ENCODE results near the gene IMPACT.

DNA sequence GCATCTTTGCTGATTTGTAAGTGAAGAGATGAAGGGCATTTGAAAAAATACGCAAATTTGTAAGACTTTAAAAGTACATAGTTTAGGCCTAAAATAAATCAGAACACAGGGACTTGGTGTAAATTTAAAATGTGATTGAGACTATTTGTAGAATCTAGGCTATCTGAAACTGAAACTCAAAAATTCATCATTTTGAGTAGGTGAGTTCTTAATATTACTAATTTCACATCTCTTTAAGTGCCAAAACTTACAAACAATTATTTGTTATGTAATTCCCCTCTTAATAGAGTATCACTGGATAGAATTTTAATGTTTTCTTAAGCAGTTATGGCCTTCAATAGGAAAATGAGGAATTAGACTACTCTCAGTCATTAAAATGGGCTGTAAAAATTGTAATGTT lies 20.0 kb downstream of the IMPACT start:
- TF ChIP-seq ZNF274 (IDR thresholded peaks at IDR 0.05; ENCODE audit: low read depth, low read length) (no peak), YY1 (IDR thresholded peaks at IDR 0.05; ENCODE audit: insufficient read depth, insufficient read length) (no peak), SUZ12 (IDR thresholded peaks at IDR 0.05; ENCODE audit: extremely low read depth, insufficient read depth, insufficient read length) (no peak)
